ENCODE data around the gene IMMP2L.
"Not testable (repeated sequence)": the region's sequence is repeated elsewhere in the genome, so short reads cannot be mapped to it uniquely, and the experiment has no call there.

IMMP2L gene

GRCh38 chr7:110962826-110963225, 599.5 kb downstream of the IMMP2L start:
- DNase-seq = no peak

GRCh38 chr7:110962374-110962773, 599.9 kb downstream of the IMMP2L start:
- no peak for DNase-seq

GRCh38 chr7:110960811-110961210, 601.5 kb downstream of the IMMP2L start:
- no peak for DNase-seq

GRCh38 chr7:110948280-110948679, 614.0 kb downstream of the IMMP2L start:
- no peak for DNase-seq

- no peak for DNase-seq
Measured at GRCh38 chr7:110947408-110947807, 614.9 kb downstream of the IMMP2L start.

- no peak for DNase-seq
Measured at GRCh38 chr7:110944966-110945644, 617.2 kb downstream of the IMMP2L start.

GRCh38 chr7:110944448-110944847, 617.8 kb downstream of the IMMP2L start:
- no peak for DNase-seq

GRCh38 chr7:110943701-110944345, 618.5 kb downstream of the IMMP2L start:
- no peak for DNase-seq

- DNase-seq = no peak
Measured at GRCh38 chr7:110941385-110941784, 620.9 kb downstream of the IMMP2L start.

GRCh38 chr7:110940756-110941155, 621.5 kb downstream of the IMMP2L start:
- no peak for DNase-seq

- no peak for DNase-seq
Measured at GRCh38 chr7:110938165-110938564, 624.1 kb downstream of the IMMP2L start.

GRCh38 chr7:110936665-110937064, 625.6 kb downstream of the IMMP2L start:
- not testable (repeated sequence) for DNase-seq

- DNase-seq = no peak
Measured at GRCh38 chr7:110929480-110930249, 632.6 kb downstream of the IMMP2L start.

- DNase-seq = no peak
Measured at GRCh38 chr7:110922906-110923305, 639.4 kb downstream of the IMMP2L start.

- DNase-seq = no peak
Measured at GRCh38 chr7:110921595-110922151, 640.6 kb downstream of the IMMP2L start.

- no peak for DNase-seq
Measured at GRCh38 chr7:110918949-110919548, 643.2 kb downstream of the IMMP2L start.

- DNase-seq = no peak
Measured at GRCh38 chr7:110914263-110914662, 648.0 kb downstream of the IMMP2L start.

- DNase-seq = no peak
Measured at GRCh38 chr7:110911632-110912031, 650.7 kb downstream of the IMMP2L start.

- no peak for DNase-seq
Measured at GRCh38 chr7:110909117-110909516, 653.2 kb downstream of the IMMP2L start.

- DNase-seq = no peak
Measured at GRCh38 chr7:110905773-110906566, 656.3 kb downstream of the IMMP2L start.

GRCh38 chr7:110898516-110898915, 663.8 kb downstream of the IMMP2L start:
- DNase-seq = no peak

GRCh38 chr7:110897538-110897937, 664.8 kb downstream of the IMMP2L start:
- no peak for DNase-seq

All from activated effector memory CD4-positive, alpha-beta T cell treated with anti-CD3 and anti-CD28 coated beads, Interleukin-2, amount 50 U/mL, for 16 hours (primary cell).